OCI-LY3 (cell line): ENCODE measurements around the gene PTPN12.

Experiments used
- CTCF ChIP-seq: fragments of 200-600, 300-600 bp; sonication (generic); IDR thresholded peaks from 2 replicates; pipeline ENCODE4 v1.5.1; 2014; ENCODE audit warnings: antibody characterized with exemption, low read length, low read depth
- EZH2phosphoT487 ChIP-seq: fragments of 200-600 bp; shearing (Covaris generic); IDR thresholded peaks from 2 replicates; pipeline ENCODE4 v1.6.1; 2018; ENCODE audit warnings: antibody characterized with exemption, mixed run types, low read depth

- no peak for TF ChIP-seq CTCF
- TF ChIP-seq EZH2phosphoT487, result no peak
These were observed 50.2 kb downstream of the PTPN12 start for GRCh38 chr7:77587272-77587671.
